Measurements from ENCODE around the gene ACTR1B. TPM values are rescaled to one million over a fixed set of nuclear protein-coding genes. Genes with fewer than 3 reads are reported as not detected.
"Not testable (repeated sequence)": the region's sequence is repeated elsewhere in the genome, so short reads cannot be mapped to it uniquely, and the experiment has no call there.

ACTR1B gene
- total RNA-seq (2014; rRNA removed; shearing (Covaris generic)) (67.8 and 71.2 TPM in 2 replicates), total RNA-seq (2022) (68.2 and 69.7 TPM in 2 replicates), Bru-seq, nascent RNA (percentile 65 among the genes with signal in this experiment), BruChase-seq, experiment 1, labeled RNA remaining after a 6-hour chase (percentile 76 among the genes with signal in this experiment), BruChase-seq, experiment 2, labeled RNA remaining after a 2-hour chase (percentile 78 among the genes with signal in this experiment)
- long read RNA-seq, transcript ACTR1B-201 (11 exons, 2,243 nt): major isoform, 14 of 36 reads
- long read RNA-seq, partial matches to known transcripts: 14 of 36 reads
- long read RNA-seq, other reads (novel, unspliced or antisense): 8 of 36 reads

DNA sequence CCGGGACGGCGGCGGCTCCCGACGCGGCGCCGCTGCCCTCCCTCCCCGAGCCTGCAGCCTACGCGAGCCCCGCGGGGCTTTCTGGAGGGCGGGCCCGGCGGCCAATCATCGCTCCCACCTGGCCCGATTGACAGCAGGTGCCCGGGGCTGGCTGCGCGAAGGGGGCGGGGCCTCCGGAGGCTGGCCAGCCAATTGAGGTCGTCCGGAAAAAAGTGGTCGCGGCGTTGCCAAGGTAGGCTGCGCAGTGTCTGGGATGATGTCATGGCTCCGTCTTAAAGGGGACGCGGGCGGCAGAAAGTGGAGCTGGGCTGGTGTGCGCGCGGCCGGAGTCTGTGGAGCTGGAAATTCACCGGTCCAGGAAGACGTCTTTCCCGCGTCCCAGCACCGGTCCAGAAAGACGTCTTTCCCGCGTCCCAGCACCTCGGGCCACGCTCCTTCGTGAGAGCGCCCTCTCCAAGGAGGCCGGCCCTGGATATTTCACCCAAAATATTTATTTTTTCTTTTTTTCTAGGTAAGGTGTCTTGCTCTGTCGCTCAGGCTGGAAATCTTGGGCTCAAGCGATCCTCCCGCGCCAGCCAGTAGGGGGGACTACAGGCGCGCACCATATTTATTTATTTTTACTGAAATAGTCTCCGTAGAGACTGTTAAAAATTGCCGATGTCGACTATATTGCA is at the start of gene ACTR1B:
ACTR1B (minus strand) TSS at position 83 of the 674 bp plus-strand sequence. CDS start 154 bp downstream, outside the sequence.
- TF ChIP-seq EZH2phosphoT487 (IDR thresholded peaks at IDR 0.05; ENCODE audit: borderline replicate concordance, low read depth, low read length) (no peak), CTCF (conservative IDR thresholded peaks at IDR 0.05; ENCODE audit: low read length) (peak; percentile 83)
- BruUV-seq (replicated peaks): no TSS peak
- peak within 1 kb of the TSS; percentile 89 for H2AFZ ChIP-seq (ENCODE audit: low read length)
- peak within 1 kb of the TSS; percentile 90 for H3K4me3 ChIP-seq (ENCODE audit: low read depth, low read length, poor library complexity, severe bottlenecking)
- intact Hi-C loops (cut with micrococcal nuclease; ENCODE audit: unreplicated experiment): loop anchor here (1.0 to 2.0 kb wide), 3 partner anchors 19 to 73 kb away; no protein-coding TSS in a partner anchor
- H3K4me2 ChIP-seq (ENCODE audit: low read length): peak within 1 kb of the TSS; percentile 93
- DNase-seq (ENCODE audit: low spot score): peak; percentile 99
- ChIA-PET POLR2A (interaction anchor here (0.9 to 4.1 kb wide), 7 partner anchors 9 to 266 kb away, joined by 3 to 44 read pairs (median 3); partner anchors contain the start of genes ANKRD36B and COX5B), CTCF (ENCODE audit: unreplicated experiment) (interaction anchor here (0.7 to 1.5 kb wide), 2 partner anchors 18 to 34 kb away, joined by 3 to 4 read pairs; partner anchors contain the start of gene COX5B)
- peaks cover 14% of the 10 kb centered on the region; the same call in 1 of the 2 replicates for H3K36me3 ChIP-seq (ENCODE audit: insufficient read depth, low read length)
- no peaks in the 10 kb centered on the region for H4K20me1 ChIP-seq (ENCODE audit: insufficient read depth, low read length)
- no peaks in the 10 kb centered on the region for H3K9me2 ChIP-seq (ENCODE audit: insufficient read depth, low read length)
- no peaks in the 10 kb centered on the region for H3K9me3 ChIP-seq (ENCODE audit: low read length)
- H3K79me2 ChIP-seq (ENCODE audit: insufficient read depth, low read depth, low read length): peaks cover 21% of the 10 kb centered on the region; the same call in 1 of the 2 replicates
- H3K4me1 ChIP-seq (ENCODE audit: insufficient read depth, low read length, poor library complexity, severe bottlenecking): peaks cover 16% of the 10 kb centered on the region
- peak within 1 kb of the TSS; percentile 69 for H3K27ac ChIP-seq (ENCODE audit: low read depth, low read length, poor library complexity, severe bottlenecking)

GRCh38 chr2:97712693-97713295 is 49.0 kb upstream of the ACTR1B start:
- no peaks in the 10 kb centered on the region for H3K9me3 ChIP-seq (ENCODE audit: low read length)
- BruUV-seq (replicated peaks): no TSS peak
- H3K4me3 ChIP-seq (ENCODE audit: low read depth, low read length, poor library complexity, severe bottlenecking): peak overlapping the region; percentile 69
- peak overlapping the region; percentile 20 for H3K27ac ChIP-seq (ENCODE audit: low read depth, low read length, poor library complexity, severe bottlenecking)
- H3K36me3 ChIP-seq (ENCODE audit: insufficient read depth, low read length): no peaks in the 10 kb centered on the region
- ChIA-PET POLR2A (interaction anchor here (0.5 to 2.3 kb wide), 2 partner anchors 28 to 33 kb away, joined by 3 to 5 read pairs; no protein-coding TSS in a partner anchor), CTCF (ENCODE audit: unreplicated experiment) (interaction anchor here (0.6 kb wide), 1 partner anchor 24 kb away, joined by 3 read pairs; no protein-coding TSS in a partner anchor)
- peaks cover 8% of the 10 kb centered on the region; the same call in 1 of the 2 replicates for H3K79me2 ChIP-seq (ENCODE audit: insufficient read depth, low read depth, low read length)
- intact Hi-C loops (cut with micrococcal nuclease; ENCODE audit: unreplicated experiment): loop anchor here (5.0 kb wide), 1 partner anchor 675 kb away; no protein-coding TSS in a partner anchor
- TF ChIP-seq EZH2phosphoT487 (IDR thresholded peaks at IDR 0.05; ENCODE audit: borderline replicate concordance, low read depth, low read length) (no peak), CTCF (conservative IDR thresholded peaks at IDR 0.05; ENCODE audit: low read length) (no peak)
- H3K4me2 ChIP-seq (ENCODE audit: low read length): peak overlapping the region; percentile 73
- peak; percentile 11 for DNase-seq (ENCODE audit: low spot score)
- no peaks in the 10 kb centered on the region for H4K20me1 ChIP-seq (ENCODE audit: insufficient read depth, low read length)
- peak overlapping the region; percentile 92 for H2AFZ ChIP-seq (ENCODE audit: low read length)
- H3K9me2 ChIP-seq (ENCODE audit: insufficient read depth, low read length): no peaks in the 10 kb centered on the region
- H3K4me1 ChIP-seq (ENCODE audit: insufficient read depth, low read length, poor library complexity, severe bottlenecking): peaks cover 27% of the 10 kb centered on the region

DNA sequence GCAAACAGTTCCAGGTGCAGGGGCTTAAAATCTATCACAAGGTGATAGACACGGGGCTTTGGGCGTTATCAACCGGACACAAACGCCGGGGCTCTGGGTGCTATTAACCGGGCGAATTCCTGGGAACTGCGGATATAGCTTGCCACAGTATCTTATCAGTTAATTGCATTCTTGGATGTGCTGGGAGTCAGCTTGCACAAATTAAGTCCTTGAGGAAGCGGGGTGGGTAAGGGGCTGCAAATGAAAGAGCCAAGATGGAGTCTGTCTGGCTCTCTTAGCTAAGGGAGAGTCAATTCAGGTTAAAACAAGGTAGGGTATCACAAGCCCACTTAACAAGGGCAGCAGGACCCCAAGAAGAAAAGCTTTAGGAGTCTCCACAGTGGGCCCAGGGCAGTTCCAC is 48.3 kb upstream of the ACTR1B start:
- CTCF ChIA-PET (ENCODE audit: unreplicated experiment); POLR2A ChIA-PET; H3K4me3 ChIP-seq (ENCODE audit: low read depth, low read length, poor library complexity, severe bottlenecking); H3K36me3 ChIP-seq (ENCODE audit: insufficient read depth, low read length); H3K27ac ChIP-seq (ENCODE audit: low read depth, low read length, poor library complexity, severe bottlenecking); H2AFZ ChIP-seq (ENCODE audit: low read length); DNase-seq (ENCODE audit: low spot score); H3K9me3 ChIP-seq (ENCODE audit: low read length); H3K79me2 ChIP-seq (ENCODE audit: insufficient read depth, low read depth, low read length); H3K9me2 ChIP-seq (ENCODE audit: insufficient read depth, low read length); BruUV-seq (replicated peaks); H4K20me1 ChIP-seq (ENCODE audit: insufficient read depth, low read length): not testable (repeated sequence)
- peaks cover 26% of the 10 kb centered on the region for H3K4me1 ChIP-seq (ENCODE audit: insufficient read depth, low read length, poor library complexity, severe bottlenecking)
- intact Hi-C loops (cut with micrococcal nuclease; ENCODE audit: unreplicated experiment): loop anchor here (5.0 kb wide), 1 partner anchor 675 kb away; no protein-coding TSS in a partner anchor
- peak overlapping the region; percentile 73 for H3K4me2 ChIP-seq (ENCODE audit: low read length)

Measured in OCI-LY7 (cell line).